Activated T-cell treated with anti-CD3 and anti-CD28 coated beads for 24 hours (primary cell): ENCODE measurements around the gene TULP3.
"Not testable (repeated sequence)": the region's sequence is repeated elsewhere in the genome, so short reads cannot be mapped to it uniquely, and the experiment has no call there.

Source experiments
- DNase-seq: peaks from one replicate; pipeline ENCODE4 v3.0.0-alpha.2; 2020; ENCODE audit warnings: low read depth

TULP3 gene, protein sequence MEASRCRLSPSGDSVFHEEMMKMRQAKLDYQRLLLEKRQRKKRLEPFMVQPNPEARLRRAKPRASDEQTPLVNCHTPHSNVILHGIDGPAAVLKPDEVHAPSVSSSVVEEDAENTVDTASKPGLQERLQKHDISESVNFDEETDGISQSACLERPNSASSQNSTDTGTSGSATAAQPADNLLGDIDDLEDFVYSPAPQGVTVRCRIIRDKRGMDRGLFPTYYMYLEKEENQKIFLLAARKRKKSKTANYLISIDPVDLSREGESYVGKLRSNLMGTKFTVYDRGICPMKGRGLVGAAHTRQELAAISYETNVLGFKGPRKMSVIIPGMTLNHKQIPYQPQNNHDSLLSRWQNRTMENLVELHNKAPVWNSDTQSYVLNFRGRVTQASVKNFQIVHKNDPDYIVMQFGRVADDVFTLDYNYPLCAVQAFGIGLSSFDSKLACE

GRCh38 chr12:2890388-2891239 lies at the start of gene TULP3:
Gene TULP3 (plus strand): TSS chr12:2890891. CDS start chr12:2890948, 57 bp downstream.
- peak; percentile 96 for DNase-seq

- no peak for DNase-seq
Observed at GRCh38 chr12:2841056-2841650, 49.5 kb upstream of the TULP3 start.

DNA sequence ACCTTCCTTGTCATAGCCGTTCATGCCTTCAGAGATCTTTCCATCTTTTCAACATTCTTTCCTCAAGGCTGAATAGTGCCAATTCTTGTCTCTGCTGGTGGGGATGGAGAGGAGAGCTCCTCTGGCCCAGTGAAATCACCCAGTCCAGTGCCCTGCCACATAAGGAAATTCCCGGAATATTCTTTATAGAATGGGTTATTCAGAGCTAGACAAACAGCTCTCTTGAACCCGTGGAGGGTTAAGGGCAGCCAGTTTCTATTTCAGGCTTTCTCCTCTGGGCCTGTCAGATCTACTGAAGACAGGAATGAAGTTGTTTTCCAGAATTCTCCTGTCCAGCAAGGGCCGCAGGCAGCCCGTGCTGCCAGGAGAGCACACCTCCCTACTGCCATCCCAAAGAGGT lies 47.7 kb upstream of the TULP3 start:
- no peak for DNase-seq

- DNase-seq: no peak
Observed at GRCh38 chr12:2844786-2845185, 45.9 kb upstream of the TULP3 start.

DNA sequence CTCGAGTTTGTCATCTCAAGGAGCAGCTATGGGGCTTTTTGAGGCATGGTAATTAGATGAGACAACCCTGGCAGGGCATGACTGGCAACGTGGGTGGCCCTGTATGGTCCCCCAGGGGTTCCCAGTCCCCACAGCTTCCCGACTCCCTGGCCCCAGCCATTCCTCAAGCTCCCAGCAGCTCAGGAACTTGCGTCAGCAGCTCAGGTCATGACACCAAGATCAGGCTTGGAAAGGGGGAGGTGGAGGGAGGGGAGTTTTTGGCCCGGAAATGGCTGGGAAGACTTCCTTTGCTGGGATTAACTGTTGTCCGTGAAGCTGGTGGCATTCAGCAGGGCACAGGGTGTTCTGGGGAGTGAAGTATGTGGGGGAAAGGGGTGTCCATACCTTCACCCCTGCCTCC lies 45.4 kb upstream of the TULP3 start:
- DNase-seq: no peak

DNA sequence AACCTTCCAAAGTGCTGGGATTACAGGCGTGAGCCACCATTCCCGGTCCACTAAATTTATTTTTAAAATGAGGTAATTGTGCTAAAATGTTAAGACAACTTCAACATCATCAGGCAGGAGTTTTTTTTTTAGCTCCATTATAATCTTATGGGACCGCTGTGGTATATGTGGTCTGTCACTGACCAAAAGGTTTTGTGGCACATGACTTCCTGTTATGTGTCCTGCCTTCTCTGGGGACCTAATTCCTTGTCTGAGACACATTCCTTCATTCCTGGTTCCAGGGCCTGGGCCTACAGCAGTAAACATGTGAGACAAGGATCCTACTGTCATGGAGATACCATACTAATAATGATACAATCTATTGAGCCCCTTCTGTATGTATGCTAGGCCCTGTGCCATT lies 38.8 kb upstream of the TULP3 start:
- DNase-seq: no peak

- DNase-seq: peak; percentile 37
Observed at GRCh38 chr12:2853626-2854025, 37.1 kb upstream of the TULP3 start.

DNA sequence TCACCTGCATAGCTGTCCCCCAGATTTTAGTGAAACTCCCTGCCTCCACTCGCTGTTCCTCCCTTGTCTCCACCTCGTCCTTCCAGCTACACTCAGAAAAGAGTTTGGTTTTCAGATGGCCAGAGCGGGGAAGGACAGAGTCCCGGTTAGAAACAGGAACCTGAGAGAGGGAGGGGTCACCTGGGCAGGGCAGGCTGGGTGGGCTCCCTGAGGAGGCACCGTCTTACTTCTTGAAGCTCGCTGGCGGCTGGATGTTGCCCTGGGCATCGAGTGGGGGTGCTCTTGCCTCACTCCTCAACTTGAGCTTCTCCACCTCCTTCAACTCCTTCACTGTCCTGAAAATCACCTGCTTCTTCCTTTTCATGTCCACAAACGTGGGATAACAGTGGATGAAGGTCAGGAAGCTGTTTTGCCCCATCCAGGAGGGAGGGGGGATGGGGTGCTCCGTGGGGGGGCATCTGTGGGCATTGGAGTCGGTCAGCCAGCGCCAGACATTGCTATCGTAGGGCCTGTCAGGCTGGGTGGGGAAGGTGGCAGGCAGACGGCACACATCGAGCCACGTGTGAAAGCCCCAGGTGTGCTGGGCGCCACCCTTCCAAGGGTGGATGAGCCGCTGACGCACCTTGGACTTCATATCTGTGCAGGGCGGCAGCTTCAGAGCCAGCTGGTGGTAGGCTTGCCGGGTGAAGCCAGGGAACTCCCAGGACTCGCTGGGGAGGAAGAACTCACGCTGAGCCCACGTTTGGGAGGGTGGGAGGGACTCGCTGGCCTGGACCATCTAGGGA lies 35.8 kb upstream of the TULP3 start:
- DNase-seq: no peak

- DNase-seq: no peak
Observed at GRCh38 chr12:2855546-2855945, 35.1 kb upstream of the TULP3 start.

DNA sequence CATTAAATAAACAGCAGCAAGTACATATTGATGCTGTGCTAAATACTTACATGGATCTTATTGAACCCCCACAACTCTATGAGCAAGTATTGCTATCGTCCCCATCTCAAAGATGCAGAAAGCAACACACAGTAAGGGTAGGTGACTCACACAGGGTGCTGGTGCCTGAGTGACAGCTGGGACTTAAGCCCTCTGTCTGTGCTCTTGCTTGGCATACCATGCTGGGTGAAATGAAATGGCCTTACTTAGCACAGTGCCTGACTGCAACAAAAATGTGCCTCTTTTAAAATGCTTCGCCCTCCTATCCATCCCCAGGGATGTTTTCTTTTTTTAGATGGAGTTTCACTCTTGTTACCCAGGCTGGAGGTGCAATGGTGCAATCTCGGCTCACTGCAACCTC lies 34.6 kb upstream of the TULP3 start:
- no peak for DNase-seq

DNA sequence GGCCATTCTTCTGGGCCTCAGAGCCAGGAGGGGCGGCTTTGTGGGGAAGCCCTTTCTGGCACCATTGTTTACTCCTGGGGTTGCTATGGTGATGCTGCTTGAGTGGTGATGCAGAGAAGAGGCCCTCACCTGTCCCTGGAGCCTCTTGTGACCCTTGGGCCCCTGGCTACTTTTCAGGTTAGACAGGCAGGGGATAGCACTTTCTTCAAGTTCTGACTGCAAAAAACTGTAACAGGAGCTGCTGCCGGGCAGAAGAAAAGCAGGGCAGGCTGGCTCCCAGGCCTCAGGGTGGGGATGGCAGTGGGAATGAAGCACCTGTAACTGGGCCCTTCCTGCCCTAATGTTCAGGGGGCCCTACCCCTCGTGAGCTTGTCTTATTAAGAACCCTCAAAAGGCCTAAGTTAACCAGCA lies 33.7 kb upstream of the TULP3 start, which contains the start of gene TEX52:
TSS of gene TEX52 (minus strand) at position 19 of the 411 bp plus-strand sequence. CDS start at position 6, 13 bp downstream.
- DNase-seq: no peak

GRCh38 chr12:2857576-2857975 lies 33.1 kb upstream of the TULP3 start:
- DNase-seq: no peak

DNA sequence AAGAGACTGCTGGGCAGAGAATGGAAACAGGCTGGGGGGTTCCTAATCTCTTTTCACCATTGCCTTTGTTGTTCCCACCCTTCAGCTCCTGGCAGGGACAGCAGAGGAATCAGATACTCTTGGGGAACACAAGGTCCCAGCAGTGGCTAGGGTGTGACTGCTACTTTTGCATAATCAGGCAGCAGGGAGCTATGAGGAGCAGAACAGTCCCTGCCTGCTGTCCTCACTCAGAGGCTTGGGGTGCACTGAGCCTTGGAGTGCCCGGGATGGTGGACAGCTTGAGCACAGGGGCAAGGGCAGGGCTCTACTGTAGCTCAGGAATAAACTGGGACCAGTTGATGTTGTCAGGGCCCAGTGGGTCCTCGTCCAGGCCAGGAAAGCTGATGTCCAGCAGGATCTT lies 32.4 kb upstream of the TULP3 start:
- DNase-seq: no peak

DNA sequence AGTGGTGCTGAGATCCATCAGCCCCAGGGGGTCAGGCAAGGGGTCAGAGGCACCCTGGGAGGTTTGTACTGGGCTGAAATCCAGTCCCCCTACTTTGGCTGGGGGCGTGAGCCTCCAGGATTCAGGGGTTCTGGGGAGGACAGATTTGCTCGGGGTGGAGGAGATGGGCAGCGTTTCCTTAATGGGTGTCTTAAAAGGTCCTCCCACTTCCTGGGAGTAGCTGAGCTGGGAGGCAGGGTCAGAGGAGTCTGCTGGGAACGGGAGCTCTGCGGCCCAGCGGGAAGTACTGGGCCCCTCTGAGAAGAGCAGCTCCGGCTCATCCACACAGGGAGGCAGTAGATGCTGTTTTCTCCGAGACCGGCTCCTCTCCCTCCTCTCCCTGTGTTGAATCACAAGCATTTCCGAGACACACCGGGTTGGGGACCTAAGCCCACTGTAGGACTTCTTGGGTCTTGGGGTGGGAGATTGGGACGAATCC lies 31.7 kb upstream of the TULP3 start:
- DNase-seq: no peak

DNA sequence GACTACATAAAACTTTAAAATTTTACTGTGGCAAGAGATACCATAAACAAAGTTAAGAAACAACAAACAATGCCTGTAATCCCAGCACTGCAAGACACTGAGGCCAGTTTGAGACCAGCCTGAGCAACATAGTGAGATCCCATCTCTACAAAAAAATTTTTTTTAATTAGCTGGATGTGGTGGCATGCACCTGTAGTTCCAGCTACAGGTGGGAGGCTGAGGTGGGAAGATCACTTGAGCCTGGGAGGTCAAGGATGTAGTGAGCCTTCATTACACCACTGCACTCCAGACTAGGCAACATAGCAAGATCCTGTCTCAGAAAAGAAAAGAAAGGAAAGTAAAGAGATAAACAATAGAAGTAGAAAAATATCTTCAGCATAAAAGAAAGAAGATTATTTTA lies 30.5 kb upstream of the TULP3 start:
- DNase-seq: no peak

GRCh38 chr12:2862876-2863275 lies 27.8 kb upstream of the TULP3 start:
- DNase-seq: no peak

DNA sequence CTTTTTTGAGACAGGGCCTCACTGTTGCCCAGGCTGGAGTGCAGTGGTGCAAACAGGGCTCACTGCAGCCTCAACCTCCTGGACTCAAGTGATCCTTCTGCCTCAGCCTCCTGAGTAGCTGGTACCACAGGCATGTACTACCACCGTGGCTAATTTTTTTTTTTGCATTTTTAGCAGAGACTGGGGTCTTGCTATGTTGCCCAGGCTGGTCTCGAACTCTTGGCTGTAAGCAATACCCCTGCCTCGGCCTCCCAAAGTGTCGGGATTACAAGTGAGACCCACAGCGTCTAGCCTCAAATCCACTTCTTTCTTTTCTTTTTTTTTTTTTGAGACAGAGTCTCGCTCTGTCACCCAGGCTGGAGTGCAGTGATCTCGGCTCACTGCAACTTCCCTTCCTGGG lies 27.3 kb upstream of the TULP3 start:
- not testable (repeated sequence) for DNase-seq

DNA sequence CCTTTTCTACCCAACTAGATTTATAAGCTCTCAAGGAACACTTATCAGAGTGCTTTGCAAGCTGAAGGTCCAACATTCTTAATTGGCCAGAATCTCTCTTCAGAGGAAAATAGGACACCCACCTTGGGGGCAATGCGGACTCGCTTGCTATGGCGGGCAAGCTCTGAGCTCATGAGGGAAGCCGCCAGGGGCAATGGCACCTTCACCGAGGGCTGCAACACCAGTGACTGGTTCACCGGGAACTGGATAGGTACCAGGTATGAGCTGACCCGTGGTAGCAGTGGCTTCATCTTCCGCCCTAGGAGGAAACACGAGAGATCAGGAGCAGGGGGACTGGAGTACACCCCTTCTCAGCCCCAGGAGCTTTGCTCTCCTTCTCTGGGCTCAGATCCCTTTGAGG lies 26.5 kb upstream of the TULP3 start:
- DNase-seq: no peak

GRCh38 chr12:2868986-2869632 lies 21.6 kb upstream of the TULP3 start:
- not testable (repeated sequence) for DNase-seq

DNA sequence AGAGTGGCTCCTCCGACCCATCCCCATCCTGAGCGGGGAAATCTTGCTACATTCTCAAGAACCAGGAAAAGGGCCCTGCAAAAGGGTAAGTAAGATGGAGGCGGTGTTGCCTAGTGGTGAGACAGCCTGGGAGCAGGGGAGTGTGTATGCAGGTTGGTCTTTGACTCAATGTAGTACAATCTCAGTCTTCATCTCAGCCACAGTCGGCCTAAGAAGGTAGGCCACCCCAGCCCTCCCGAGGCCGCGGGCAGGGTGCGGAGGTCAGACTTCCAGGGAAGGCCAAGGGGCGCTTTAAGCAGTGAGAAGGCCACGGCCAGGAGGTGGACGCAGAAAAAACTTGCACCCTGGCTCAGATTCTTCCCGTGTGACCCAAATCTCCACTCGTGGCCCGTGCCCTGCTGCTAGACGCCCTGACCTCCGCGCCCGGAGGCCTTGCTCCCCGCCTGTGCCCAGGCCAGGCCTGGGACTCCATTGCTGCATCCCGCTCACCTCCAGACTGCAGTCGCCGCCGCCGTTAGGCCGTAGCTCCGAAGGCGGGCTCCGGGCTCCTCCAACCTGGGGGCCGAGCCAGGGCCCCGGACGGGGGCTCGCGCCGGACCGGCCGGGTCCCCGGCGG lies 14.2 kb upstream of the TULP3 start:
- DNase-seq: no peak
